ENCODE data around the gene REN.

Gene REN

DNA sequence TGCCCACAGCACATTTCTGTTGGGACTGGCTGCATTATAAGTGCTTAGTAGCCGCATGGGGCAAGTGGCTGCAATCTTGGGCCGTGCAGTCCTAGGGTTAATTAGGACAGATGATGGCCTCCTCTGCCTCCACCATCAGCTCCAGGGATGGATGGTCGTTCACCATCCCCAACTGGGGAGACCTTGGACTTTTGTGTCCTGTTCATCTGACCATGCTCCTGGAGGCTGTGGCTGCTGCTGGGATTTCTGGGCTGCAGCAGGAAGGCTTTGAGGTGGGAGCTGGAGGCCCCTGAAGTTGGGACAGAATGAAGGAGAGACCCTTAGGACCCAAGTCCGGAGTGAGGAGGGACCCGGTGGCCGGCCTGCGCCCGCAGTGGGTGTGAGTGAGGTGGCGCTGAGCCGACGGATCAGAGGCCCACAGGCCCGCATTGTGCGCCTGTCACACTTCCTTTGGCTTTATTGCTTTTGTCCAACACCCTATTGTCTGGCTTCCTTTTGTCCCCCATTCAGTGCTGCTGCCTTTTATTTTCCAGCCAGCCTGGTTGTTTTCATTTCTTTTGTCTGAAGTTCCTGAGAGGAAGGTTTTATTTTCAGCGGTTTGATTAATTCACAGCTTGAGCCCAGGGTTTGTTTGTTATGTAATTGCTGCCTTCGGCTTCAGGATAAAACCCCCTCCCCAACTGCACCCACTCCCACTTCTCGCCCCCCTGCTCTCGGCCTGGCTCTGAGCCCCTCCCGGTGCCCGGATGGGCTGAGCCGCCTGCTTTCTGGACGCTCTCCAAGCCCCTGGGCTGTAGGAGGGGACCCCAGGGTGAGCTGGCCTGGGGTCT, 57.6 kb downstream of the REN start:
- no peak for DNase-seq (ENCODE audit: low read depth in 3 of 3)

DNA sequence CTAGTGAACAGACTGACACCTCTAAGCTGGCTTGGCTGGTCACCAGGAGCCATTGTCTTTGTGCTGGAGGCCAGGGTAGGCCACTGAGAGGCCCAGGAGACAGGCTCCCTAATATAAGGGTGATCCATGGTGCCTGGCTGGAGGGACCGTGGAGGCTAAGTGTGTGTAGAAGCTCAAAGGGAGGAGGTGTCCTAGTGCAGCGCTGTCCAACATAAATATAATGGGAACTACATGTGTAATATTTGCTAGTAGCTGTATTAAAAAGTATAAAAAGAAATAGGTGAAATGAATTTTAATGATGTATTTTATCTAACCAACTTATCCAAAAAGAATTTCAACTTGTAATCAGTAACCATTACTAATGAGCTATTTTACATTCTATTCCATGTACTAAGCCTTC, 58.2 kb downstream of the REN start:
- no peak for DNase-seq (ENCODE audit: low read depth in 3 of 3)

GRCh38 chr1:204106825-204107224, 59.3 kb downstream of the REN start:
- no peak for DNase-seq (ENCODE audit: low read depth in 3 of 3)

- DNase-seq (ENCODE audit: low read depth in 3 of 3), result no peak
These were observed 61.0 kb downstream of the REN start for GRCh38 chr1:204105131-204105515.

All from stimulated activated CD4-positive, alpha-beta T cell treated with anti-CD3 and anti-CD28 coated beads, TNF-alpha, amount 100 ng/mL, for 24 hours (primary cell).